CD4-positive, alpha-beta T cell treated with Interleukin-4 for 1 hour (primary cell): Measurements from ENCODE around the gene ZBTB32.
A peak's percentile ranks its signal among the peaks of the same experiment; 100 is the strongest.

Experiments
- DNase-seq, 2 donors: peaks; one replicate each; pipeline ENCODE4 v3.0.0-alpha.2; 2020 to 2022

ZBTB32 gene

DNA sequence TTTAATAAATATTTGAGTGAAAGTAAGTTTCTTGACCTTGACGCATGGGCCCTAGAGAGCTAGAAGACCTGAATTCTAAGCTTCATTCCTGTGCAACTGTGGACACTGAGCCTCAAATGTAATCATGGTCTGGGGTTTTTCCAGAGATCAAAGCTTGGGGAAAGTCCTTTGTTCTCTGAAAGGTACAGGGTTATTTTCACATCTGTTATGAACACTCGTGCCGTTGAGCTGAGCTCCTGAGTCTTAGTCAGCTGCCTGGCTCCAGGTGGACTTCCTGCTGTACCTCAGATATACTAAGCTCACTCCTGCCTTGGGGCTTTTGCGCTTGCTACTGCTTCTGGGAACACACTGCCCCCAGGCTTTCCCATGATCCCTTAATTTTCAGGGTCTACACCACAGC lies 7.5 kb upstream of the ZBTB32 start:
- DNase-seq: no peak

DNA sequence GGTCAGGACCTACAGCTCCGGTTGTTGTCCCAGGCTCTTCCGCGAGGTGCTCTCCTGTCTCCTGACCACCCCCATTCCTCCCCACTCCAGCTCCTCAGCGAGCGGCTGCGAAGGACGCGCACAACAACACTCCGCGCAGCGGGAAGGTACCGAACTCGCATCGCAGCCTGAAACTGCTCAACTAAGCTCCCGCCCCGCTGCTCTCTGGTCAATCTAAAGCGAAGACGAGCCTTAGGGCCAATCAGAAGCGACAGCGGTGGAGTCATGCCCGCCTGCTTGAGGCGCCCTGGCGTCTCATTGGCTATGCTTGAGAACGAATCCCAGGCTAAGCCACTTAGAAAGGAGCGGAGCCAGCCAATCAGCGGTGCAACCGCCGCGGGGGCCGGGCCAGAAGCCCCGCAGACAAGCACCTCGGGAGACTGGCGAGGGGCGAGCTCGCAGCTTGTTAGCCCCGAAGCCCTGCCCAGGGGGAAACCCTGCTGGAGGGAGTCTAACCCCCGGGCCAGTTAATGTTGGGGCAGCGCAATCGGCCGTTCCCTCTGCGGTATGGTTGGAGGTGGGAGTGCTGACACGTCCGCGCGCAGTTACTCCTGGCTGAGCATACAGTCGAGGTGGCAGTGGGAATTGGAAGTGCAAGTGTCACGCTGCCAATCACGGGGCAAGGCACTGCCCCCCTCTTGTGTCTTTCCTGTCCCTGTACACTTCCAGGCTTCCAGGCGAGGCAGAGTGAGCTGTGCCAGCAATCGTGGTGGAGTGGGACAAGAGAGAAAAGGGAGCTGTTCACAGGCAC lies 1.9 kb upstream of the ZBTB32 start:
- DNase-seq: peak; percentile 96 to 97

DNA sequence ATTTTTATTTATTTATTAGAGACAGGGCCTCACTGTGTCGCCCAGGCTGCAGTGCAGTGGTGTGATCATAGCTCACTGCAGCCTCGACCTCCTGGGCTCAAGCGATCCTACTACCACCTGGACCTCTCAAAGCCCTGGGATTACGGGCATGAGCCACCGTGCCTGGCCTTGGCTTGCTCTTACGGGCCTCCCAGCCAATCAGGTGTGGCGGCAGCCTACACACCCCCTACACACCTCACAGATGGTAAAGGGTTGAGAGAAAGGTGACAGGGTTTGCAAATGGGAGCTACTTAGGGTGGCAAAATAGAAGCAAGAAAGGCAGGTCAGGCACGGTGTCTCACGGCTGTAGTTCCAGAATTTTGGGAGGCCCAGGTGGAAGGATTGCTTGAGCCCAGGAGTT lies 1.0 kb upstream of the ZBTB32 start:
- DNase-seq: no peak

DNA sequence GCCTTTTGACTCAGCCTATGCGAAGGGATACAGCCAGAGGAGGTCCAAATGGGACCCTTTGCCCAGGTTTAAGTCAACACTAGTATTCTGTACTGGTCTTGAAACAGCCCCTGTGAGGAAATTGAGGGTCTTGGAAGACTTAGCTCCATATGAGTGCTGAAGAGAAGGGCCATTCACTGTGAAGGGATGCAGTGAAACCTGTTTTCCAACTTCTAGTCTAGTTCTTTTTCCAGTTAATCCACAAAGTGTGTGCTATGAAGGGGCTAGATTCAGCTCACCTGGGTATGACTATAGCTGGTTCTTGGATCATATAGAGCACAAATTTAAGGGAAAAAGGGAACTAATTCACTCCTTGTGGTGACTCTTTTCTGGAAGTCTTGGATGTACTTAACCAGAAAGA lies 4.0 kb downstream of the ZBTB32 start:
- DNase-seq: no peak

DNA sequence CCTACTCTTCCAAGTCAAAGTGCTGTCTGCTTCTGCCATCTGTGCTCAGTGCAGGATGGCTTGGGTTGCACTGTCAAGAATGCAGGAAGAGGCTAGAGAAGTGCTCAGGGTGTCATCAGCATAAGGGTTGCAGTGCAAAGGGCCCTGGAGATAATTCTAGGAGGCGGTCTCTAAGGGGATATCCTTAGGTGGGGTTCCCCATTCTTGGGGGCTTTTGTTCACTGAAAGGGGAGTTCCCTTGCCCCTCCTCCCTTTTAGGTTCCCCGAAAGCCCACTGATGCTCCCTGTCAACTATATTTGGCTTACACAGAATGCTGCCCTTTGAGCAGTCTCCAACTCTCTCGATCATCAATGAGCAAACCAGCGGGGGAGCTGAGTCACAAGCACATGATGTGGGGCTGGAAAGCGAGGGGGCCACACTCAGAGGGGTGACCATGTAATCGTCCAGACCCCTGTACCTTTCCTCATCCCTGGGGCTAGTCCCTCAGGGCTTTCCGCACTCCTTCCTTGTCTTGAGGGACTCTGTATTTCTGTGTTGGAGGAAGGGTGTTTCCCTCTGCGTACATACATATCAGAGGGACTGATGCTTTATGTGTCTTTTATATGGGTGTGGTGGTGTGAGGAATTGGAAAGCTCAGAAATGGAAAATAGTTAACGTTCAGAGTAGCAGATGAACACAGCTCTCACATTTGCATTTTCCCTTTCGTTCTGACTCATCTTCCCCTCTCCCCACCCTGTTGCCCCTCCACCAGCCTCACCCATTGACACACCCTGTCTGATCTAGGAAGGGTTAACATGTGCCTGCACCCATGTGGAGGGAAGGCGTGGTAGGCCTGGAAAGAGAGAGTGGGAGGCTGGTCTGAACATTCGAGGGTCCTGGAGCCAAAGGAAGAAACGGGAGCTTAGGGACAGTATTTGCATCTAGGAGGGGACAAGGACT lies 6.7 kb downstream of the ZBTB32 start:
- peak in 1 of 2 donors; percentile 29 for DNase-seq

DNA sequence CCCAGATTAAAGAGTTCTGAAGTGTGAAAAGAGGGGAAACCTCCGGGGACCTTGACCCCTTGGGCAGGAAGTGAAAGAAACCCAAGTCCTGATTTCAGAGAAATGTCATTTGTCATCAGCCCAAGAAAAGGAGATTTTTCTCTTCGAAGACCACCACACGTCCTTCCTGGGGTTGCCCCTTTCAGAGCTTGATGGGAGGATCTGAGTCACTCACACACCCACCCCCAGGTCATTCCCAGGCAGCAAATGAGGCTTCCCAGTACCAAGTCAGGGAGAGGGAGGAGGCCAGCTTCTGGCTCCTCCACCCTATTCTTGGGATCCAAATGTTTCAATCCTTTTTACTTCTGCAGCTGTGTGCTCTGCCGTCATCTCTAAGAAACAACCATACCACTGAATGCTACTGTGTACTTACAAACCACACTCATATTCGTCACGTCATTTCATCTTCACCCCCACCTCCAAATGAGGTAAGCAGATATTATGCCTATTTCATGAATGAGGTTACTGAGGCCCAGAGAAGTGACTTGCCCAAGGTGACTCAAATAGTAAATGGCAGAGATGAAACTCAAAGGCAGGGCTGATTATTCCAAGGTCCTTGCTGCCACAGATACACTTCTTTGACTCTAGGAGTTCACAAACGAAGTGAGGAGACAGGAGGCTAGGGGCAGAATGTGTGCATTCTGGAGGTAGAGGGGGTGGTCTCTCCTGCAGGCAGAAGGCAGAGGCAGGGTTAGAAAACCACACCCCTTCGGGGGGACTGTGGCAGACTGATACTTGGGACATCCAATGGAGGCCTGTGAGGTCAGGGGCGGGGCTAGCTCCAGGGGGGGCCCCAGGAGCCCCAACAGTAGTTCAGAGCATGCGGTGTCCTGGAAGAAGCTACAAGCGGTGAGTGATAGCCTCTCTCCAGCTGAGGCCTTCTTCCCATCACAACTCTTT lies 8.5 kb downstream of the ZBTB32 start:
- DNase-seq: peak; percentile 47 to 58

DNA sequence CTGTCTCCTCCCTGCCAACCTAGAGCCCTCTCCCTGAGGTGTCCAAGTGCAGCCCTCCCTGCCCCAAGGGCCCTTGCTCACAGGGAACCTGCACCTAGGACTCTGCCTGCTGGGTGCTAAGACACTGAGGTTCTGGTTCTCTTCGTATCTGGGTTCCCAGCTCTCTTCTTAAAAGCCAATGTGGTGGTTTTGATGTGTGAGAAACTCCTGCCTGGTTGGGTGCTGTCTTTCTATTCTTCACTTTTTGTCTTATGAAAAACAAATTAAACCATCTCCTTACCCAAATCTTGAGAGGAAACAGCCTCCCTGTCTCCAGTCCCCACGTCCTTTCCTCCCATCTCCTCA lies 9.1 kb downstream of the ZBTB32 start:
- no peak for DNase-seq

DNA sequence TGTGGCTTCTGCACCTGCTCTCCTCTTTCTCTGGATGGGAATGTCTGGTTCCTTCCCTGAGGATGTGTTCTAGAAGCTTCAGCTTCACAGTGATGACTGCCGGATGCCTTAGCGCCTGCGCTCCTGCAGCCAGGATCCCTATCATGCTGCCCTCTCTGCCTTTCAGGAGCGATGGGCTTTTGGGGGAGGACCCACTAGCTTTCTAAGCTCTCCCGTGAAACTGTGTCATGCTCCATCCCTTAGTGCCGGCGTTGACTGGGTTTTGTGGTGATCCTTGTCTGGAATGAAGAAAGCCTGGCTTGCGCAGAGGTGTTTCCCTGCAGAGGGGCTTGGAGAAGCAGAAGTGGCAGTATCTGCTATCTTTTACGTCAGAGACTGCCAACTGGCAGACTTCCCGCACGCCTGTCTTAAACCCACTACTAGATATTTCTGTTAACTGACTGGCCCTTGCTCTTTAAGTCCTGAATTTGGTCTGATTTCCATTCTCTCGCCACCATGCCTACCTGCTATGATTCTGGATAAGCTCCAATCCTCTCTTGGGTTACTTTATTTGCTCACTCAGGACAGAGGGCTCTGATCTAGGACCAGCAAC lies 9.6 kb downstream of the ZBTB32 start:
- no peak for DNase-seq

DNA sequence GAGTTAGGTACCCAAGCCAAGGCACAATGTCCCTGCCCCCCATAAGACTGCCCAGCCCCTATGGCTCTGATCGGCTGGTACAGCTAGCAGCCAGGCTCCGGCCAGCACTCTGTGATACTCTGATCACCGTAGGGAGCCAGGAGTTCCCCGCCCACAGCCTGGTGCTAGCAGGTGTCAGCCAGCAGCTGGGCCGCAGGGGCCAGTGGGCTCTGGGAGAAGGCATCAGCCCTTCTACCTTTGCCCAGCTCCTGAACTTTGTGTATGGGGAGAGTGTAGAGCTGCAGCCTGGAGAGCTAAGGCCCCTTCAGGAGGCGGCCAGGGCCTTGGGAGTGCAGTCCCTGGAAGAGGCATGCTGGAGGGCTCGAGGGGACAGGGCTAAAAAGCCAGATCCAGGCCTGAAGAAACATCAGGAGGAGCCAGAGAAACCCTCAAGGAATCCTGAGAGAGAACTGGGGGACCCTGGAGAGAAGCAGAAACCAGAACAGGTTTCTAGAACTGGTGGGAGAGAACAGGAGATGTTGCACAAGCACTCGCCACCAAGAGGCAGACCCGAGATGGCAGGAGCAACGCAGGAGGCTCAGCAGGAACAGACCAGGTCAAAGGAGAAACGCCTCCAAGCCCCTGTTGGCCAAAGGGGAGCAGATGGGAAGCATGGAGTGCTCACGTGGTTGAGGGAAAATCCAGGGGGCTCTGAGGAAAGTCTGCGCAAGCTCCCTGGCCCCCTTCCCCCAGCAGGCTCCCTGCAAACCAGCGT lies 10.4 kb downstream of the ZBTB32 start:
- peak in 1 of 2 donors; percentile 14 for DNase-seq

DNA sequence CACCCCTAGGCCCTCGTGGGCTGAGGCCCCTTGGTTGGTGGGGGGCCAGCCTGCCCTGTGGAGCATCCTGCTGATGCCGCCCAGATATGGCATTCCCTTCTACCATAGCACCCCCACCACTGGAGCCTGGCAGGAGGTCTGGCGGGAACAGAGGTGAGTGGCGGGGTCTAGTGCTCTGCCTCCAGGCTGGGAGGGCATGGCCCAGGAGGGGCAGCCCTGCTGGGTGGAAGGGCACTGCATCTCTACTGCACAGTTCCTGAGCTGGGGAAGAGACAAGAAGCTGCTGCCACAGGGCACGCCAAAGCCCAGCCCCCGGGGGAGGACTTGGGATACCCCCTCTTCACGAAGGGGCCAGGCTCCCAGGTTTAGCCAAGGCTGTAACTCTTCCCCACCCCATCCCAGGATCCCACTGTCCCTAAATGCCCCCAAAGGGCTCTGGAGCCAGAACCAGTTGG lies 11.0 kb downstream of the ZBTB32 start:
- DNase-seq: no peak

DNA sequence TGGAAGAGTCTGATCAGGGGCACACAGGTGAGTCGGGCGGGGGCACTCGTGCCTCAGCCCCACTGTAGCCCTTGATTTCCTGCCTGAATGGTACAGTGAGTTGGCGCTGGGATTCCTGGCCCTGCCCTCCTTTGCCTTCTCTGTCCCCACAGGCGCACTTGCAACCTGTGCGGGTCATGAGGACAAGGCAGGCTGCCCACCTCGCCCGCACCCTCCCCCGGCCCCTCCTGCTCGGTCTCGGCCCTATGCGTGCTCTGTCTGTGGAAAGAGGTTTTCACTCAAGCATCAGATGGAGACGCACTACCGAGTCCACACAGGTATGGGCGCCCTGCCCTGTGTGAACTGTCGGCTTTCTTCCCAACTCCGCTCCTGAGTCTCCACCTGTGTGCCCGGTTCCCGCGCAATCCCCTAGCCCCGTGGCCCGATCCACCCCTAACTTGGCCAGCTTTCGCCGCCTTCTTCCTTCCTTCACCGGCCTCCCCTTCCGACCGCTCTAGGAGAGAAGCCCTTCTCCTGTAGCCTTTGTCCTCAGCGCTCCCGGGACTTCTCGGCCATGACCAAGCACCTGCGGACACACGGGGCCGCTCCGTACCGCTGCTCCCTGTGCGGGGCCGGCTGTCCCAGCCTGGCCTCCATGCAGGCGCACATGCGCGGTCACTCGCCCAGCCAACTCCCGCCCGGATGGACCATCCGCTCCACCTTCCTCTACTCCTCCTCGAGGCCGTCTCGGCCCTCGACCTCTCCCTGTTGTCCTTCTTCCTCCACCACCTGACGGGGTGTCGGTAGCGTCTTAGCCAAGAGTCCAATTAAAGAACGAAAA lies 11.8 kb downstream of the ZBTB32 start:
- peak in 1 of 2 donors; percentile 11 for DNase-seq

DNA sequence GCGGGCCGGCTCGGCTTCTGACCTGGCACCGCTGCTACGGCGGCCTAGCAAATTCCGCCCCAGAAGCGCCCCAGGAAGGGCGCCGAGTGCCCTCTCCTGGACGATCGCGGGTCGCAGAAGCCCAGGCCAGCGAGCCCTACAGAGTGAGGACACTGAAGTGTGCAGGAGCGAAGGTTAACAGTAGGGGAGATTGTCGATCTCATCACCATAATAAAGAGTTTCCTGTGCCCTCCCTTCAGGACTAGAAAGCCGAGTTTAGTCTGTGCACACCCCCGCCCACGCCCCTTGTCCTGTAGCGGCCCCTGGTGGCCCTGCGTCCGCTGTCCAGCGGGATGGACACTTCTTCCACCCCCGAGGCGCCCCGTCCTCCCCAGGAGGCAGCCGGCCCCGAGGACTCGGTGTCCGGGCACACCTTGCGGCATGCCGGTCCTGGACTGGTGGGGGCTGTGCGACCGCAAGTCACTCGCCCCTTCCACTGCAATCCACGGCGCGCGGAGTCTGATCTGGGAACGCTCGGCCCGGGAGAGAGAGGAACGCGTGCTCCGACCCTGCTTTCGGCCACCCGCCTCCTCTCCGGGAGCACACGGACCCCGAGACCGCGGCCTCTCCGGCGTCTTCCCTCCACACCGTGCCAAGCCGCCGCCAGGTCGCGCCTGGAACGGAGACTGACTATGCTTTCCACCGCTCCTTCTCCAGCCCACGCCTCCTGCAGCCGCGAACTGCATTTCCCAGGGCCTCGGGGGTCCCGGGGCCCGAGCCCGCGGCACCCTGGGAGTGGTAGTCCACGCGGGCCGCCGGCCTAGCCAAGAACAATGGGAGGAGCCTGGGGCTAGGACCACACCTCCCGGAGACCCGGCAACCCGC lies 12.7 kb downstream of the ZBTB32 start:
- peak; percentile 98 for DNase-seq

DNA sequence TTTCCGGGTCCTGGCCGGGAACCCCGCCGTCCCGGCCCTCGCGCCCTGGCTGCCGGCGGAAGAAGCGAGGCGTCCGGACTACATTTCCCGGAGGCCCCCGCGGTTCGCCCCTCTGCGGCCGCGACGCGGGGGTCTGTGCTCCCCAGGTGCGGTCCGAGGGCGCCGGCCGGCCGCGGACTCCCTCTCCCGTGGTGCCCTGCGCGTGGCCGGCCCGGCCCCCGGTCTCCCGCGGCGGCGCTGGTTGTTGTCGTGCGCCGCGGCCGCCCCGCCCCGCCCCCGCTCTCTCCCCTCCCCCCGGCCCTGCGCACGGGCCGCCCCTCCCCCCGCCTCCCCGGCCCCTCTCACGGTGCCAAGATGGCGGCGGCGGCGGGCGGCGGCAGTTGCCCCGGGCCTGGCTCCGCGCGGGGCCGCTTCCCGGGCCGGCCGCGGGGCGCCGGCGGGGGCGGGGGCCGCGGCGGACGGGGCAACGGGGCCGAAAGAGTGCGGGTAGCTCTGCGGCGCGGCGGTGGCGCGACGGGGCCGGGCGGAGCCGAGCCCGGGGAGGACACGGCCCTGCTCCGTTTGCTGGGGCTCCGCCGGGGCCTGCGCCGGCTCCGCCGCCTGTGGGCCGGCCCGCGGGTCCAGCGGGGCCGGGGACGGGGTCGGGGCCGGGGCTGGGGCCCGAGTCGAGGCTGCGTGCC lies 13.4 kb downstream of the ZBTB32 start, which contains the start of gene KMT2B:
Gene KMT2B (plus strand): TSS at position 339 of the 680 bp plus-strand sequence. CDS start 16 bp downstream, at position 355.
- DNase-seq: no peak

DNA sequence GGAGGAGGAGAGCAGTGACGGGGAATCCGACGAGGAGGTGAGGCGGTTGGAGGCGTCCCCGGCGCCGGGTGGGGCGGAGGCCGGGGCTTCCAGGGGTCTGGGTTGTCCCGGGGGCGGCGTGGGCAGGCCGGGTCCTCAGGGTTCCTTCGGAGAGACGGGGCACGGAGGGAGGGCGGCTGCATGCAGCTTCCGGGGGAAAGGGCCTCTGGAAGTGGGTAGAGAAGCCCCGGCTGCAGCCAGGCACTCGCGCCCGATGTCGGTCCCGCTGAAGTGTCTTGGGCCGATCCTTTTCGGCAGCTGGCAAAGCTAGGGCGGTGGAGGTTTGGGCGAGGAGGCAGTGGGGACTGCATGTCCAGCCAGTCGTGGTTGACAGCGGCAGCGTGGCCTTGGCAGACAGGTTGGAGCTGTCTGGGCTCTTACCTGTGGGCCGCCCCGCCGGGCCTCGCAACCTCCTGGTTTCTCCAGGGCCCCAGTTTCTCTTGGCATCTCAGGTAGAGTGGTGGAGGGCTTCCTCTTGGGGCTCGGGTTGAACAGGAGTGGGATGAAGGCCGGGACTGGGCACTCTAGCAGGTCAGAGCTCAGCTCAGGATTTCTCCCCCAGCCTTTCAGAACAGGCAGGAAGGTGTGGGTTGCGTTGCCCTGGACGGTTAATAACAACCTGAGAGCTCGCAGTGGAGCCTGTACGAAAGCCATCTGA lies 14.1 kb downstream of the ZBTB32 start:
- peak in 1 of 2 donors; percentile 39 for DNase-seq

DNA sequence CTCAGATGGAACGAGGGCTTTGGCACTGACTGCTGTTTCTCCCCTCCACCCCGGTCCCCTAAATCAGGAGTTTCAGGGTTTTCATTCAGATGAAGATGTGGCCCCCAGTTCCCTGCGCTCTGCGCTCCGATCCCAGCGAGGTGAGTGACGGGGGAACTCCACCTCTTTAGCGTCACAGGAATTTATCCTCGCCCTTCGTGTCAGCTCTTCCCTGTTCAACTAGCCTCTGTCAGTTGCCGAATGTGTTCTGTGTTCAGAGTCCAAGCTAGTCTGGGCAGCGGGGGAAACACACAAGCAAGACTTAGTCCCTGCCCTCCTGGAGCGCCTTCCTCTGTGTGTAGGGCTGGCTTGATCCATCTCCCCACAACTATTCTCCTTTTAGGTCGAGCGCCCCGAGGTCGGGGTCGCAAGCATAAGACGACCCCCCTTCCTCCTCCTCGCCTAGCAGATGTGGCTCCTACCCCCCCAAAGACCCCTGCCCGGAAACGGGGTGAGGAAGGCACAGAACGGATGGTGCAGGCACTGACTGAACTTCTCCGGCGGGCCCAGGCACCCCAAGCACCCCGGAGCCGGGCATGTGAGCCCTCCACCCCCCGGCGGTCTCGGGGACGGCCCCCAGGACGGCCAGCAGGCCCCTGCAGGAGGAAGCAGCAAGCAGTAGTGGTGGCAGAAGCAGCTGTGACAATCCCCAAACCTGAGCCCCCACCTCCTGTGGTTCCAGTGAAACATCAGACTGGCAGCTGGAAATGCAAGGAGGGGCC lies 15.2 kb downstream of the ZBTB32 start:
- no peak for DNase-seq

DNA sequence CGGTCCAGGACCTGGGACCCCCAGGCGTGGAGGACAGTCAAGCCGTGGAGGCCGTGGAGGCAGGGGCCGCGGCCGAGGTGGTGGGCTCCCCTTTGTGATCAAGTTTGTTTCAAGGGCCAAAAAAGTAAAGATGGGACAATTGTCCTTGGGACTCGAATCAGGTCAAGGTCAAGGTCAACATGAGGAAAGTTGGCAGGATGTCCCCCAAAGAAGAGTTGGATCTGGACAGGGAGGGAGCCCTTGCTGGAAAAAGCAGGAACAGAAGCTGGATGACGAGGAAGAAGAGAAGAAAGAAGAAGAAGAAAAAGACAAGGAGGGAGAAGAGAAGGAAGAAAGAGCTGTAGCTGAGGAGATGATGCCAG lies 15.8 kb downstream of the ZBTB32 start:
- DNase-seq: no peak

DNA sequence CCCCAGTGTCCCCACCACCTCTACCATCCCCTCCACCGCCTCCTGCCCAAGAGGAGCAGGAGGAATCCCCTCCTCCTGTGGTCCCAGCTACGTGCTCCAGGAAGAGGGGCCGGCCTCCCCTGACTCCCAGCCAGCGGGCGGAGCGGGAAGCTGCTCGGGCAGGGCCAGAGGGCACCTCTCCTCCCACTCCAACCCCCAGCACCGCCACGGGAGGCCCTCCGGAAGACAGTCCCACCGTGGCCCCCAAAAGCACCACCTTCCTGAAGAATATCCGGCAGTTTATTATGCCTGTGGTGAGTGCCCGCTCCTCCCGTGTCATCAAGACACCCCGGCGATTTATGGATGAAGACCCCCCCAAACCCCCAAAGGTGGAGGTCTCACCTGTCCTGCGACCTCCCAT lies 16.3 kb downstream of the ZBTB32 start:
- DNase-seq: no peak

DNA sequence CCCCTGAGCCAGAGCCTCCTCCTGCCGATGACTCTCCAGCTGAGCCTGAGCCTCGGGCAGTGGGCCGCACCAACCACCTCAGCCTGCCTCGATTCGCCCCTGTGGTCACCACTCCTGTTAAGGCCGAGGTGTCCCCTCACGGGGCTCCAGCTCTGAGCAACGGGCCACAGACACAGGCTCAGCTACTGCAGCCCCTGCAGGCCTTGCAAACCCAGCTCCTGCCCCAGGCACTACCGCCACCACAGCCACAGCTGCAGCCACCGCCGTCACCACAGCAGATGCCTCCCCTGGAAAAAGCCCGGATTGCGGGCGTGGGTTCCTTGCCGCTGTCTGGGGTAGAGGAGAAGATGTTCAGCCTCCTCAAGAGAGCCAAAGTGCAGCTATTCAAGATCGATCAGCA lies 17.0 kb downstream of the ZBTB32 start:
- DNase-seq: no peak
